Jurkat, Clone E6-1 (cell line): ENCODE measurements around the gene ADCK1.

ENCODE experiments used
- DNase-seq: peaks from one replicate; pipeline ENCODE4 v3.0.0-alpha.2; 2011; ENCODE audit warnings: low read depth, low spot score
- H3K4me3 ChIP-seq: 2 replicates; pipeline ENCODE4 v1.5.1; 2011; ENCODE audit warnings: mild to moderate bottlenecking, low read length, control low read depth, moderate library complexity

The ADCK1 gene

DNA sequence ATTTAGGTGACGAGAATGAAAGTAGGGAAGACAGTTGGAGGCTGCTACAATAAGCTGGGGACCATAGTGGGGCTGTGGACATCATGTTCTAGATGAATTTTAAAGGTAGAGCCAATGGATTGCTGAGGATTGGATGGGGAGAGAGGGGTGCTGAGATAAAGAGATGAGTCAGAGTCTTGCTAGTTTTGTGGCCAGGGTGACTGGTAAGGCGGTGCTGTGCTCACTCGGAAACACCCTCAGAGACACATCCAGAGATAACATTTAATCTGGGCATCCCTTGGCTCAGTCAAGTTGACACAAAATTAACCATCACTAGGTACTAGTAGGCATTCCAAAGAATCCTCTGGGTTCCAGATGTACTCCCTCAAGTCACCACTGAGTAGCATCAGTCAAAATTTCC lies 170.7 kb downstream of the ADCK1 start:
- DNase-seq = no peak

DNA sequence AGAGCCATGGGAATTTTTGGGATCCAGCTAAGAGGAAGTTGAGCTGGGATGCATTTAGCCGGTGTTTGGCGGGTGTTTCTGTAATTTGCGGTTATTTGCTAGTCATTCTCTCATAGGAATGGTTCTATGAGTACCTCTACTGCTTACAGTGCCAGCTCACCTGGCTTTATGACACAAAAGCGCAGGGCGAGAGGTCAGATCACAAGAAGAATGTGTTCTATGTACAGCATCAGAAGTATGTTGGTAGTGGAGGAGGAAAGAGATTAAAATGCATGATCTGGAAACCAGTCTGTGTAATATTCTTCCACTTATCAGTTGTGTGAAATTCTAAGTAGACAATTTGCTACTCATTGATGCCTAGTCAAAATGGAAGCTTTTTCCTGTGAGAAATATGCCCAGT lies 173.3 kb downstream of the ADCK1 start:
- DNase-seq = no peak
- H3K4me3 ChIP-seq = no peak overlapping the region

More for the DNA sequence above, 170.7 kb downstream of the ADCK1 start:
- H3K4me3 ChIP-seq = no peak overlapping the region

DNA sequence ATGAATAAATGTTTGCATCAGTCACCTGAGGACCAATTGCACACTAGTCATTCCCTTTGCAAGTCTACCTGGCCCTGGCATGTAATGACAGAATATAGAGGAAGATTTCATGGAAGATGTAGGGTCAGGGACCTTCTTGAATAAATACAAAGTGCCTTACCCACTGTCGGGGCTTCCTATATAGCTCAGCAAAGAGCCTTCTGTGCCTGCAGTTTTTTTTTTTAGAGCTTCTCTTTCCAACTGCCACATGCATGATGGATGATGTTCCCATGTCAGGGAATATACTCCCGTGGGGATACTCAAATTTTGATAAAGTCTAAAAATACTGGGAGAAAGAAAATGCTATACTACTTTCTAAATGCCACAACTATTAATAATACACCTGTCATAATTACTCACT lies 176.7 kb downstream of the ADCK1 start:
- no peak overlapping the region for H3K4me3 ChIP-seq
- no peak for DNase-seq

DNA sequence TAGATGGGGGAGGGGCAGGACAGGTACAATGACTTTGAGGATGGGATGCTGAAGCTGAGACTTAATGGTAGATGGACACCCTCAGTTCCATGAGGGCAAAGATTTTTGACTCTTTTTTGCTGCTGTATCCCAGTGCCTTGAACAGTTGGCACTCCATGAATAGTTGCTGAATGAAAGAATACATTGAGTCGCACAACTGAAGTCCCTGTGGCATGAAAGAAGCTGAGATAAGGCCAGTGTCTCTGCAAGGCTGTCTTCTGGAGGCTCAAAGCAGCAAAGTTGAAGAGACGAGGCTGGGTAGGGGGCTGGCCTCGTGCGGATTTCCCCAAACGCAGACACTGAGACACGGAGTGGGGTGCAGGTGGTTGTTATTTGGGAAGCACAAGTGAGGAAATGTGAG lies 179.3 kb downstream of the ADCK1 start:
- no peak for DNase-seq

DNA sequence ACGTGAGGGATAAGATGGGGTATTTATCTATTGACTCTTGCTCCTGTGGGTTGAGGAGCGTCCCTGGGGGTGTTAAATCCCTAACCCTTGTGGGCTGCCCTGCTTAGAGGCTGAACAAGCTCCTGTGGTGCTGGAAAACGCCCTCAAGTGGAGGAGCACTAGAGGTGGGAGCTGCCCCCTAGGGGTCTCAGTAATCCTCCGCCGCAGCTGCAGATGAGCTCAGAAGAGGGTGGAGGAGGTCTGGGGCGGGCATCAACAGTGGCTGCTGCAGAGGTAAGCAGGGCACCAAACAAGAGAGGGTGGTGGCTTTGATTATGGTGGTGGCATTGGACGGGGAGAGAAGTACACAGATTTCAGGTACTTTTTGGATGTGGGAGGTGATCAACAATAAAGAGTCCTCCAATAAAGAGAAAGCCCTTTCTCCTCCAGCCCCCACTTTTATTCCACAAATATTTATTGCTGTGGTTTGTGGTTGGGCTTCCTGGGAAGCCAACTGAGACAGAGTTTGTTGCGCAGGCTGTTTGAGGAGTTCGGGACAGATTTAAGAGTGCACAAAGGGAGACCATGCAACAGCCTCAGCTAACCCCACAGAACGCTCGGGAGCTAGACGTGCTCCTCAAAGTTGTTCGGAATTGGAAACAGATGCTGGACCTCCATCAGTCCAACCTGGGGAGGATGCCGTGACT lies 179.9 kb downstream of the ADCK1 start:
- DNase-seq = peak; percentile 40
- H3K4me3 ChIP-seq = no peak overlapping the region

More for the DNA sequence above, 179.3 kb downstream of the ADCK1 start:
- no peak overlapping the region for H3K4me3 ChIP-seq

DNA sequence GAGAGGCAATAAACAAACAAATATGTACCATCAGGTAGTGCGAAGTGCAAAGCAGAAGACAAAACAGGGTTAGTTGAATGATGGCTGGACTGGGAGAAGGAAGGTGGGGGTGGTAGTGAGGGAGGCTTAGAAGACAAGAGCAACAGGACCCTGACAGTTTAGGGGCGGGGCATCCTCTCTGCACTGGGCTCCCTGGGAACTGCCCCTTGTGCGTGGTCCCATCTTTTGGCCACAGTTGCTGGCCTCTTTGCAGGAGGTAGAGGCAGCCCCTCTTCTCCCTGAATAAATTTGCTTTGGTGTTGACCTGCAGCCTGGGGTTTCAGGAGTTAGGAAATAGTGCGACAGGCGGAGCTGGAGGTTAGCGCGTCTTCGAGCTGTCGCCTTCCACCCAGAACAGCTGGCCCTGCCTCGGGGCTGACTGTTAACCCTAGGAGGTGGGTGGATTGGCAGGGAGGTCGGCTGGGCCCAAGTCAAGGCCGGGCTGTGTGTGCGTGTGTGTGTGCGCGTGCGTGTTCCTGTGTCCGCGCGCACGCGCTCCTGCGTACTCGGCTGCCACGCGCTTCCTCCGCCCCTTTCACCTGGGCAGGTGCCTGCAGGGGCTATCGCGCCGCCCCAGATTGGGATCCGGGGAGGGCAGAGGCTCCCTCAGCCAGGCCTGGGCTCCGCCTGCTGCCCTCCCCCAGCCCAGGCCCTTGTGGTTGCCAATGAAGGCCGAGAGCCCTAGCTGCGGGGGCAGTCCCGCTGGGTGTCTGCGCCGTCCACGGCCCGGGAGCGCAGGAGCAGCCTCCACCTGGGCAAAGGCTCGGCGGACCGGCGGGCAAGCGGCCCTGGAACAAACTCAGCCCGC lies 180.8 kb downstream of the ADCK1 start:
- H3K4me3 ChIP-seq = no peak overlapping the region
- DNase-seq = no peak
